RWPE2 (cell line): ENCODE measurements around the gene PRKAG2.

Experiments
- ATAC-seq: fragments of 200-7000 bp; cut with Tn5 transposase; 3 replicates; pipeline ENCODE4 v1.9.1; 2021; ENCODE audit warnings: low read depth
- DNase-seq: peaks from one replicate; pipeline ENCODE4 v3.0.0-alpha.2; 2020; ENCODE audit warnings: low spot score
- H3K27ac ChIP-seq: fragments of 450-650 bp; 2 replicates; pipeline ENCODE4 v1.5.1; 2017; ENCODE audit warnings: mild to moderate bottlenecking; ENCODE audit not compliant: poor library complexity, severe bottlenecking
- H3K27me3 ChIP-seq: fragments of 250-450 bp; sonication (Bioruptor Pico); 2 replicates; pipeline ENCODE4 v1.5.1; 2021; ENCODE audit warnings: mild to moderate bottlenecking, moderate library complexity; ENCODE audit not compliant: insufficient read depth, poor library complexity, severe bottlenecking
- H3K36me3 ChIP-seq: fragments of 250-450 bp; sonication (Bioruptor Pico); 2 replicates; pipeline ENCODE4 v1.5.1; 2020; ENCODE audit warnings: low read depth, mild to moderate bottlenecking, moderate library complexity
- H3K4me1 ChIP-seq: fragments of 250-450 bp; sonication (Bioruptor Pico); 2 replicates; pipeline ENCODE4 v1.5.1; 2021; ENCODE audit warnings: mild to moderate bottlenecking, moderate library complexity; ENCODE audit not compliant: insufficient read depth, poor library complexity, severe bottlenecking
- H3K4me3 ChIP-seq: fragments of 250-450 bp; sonication (Bioruptor Pico); 2 replicates; pipeline ENCODE4 v1.5.1; 2021; ENCODE audit warnings: mild to moderate bottlenecking, moderate library complexity; ENCODE audit not compliant: severe bottlenecking
- H3K9me3 ChIP-seq: fragments of 250-450 bp; sonication (Bioruptor Pico); 2 replicates; pipeline ENCODE4 v1.5.1; 2021; ENCODE audit warnings: mild to moderate bottlenecking, moderate library complexity; ENCODE audit not compliant: severe bottlenecking
- CTCF ChIP-seq: fragments of 450-650 bp; IDR thresholded peaks from one replicate; pipeline ENCODE4 v1.5.1; 2017; ENCODE audit warnings: mild to moderate bottlenecking, moderate library complexity; ENCODE audit not compliant: poor library complexity, severe bottlenecking

PRKAG2 gene

GRCh38 chr7:151905353-151905752, 28.4 kb upstream of the PRKAG2 start:
- TF ChIP-seq CTCF = no peak
- H3K4me1 ChIP-seq = no peaks in the 10 kb centered on the region
- H3K4me3 ChIP-seq = no peak overlapping the region
- peaks cover 11% of the 10 kb centered on the region for H3K27me3 ChIP-seq
- ATAC-seq (no peak), DNase-seq (no peak)
- no peak overlapping the region for H3K27ac ChIP-seq
- H3K9me3 ChIP-seq = no peaks in the 10 kb centered on the region
- no peaks in the 10 kb centered on the region for H3K36me3 ChIP-seq

GRCh38 chr7:151904270-151904669, 27.4 kb upstream of the PRKAG2 start:
- H3K27ac ChIP-seq = no peak overlapping the region
- H3K36me3 ChIP-seq = no peaks in the 10 kb centered on the region
- peaks cover 11% of the 10 kb centered on the region for H3K27me3 ChIP-seq
- TF ChIP-seq CTCF = no peak
- ATAC-seq = no peak
- no peak overlapping the region for H3K4me3 ChIP-seq
- H3K9me3 ChIP-seq = no peaks in the 10 kb centered on the region
- no peaks in the 10 kb centered on the region for H3K4me1 ChIP-seq
- no peak for DNase-seq

GRCh38 chr7:151903249-151904032, 26.5 kb upstream of the PRKAG2 start:
- no peaks in the 10 kb centered on the region for H3K9me3 ChIP-seq
- peaks cover 3% of the 10 kb centered on the region for H3K27me3 ChIP-seq
- H3K4me1 ChIP-seq = no peaks in the 10 kb centered on the region
- H3K27ac ChIP-seq = no peak overlapping the region
- TF ChIP-seq CTCF = no peak
- H3K4me3 ChIP-seq = no peak overlapping the region
- no peak for ATAC-seq
- no peak for DNase-seq
- no peaks in the 10 kb centered on the region for H3K36me3 ChIP-seq

GRCh38 chr7:151902311-151902710, 25.4 kb upstream of the PRKAG2 start:
- TF ChIP-seq CTCF = no peak
- DNase-seq = no peak
- H3K27ac ChIP-seq = no peak overlapping the region
- H3K27me3 ChIP-seq = no peaks in the 10 kb centered on the region
- no peaks in the 10 kb centered on the region for H3K36me3 ChIP-seq
- ATAC-seq = no peak
- no peaks in the 10 kb centered on the region for H3K4me1 ChIP-seq
- no peak overlapping the region for H3K4me3 ChIP-seq
- H3K9me3 ChIP-seq = no peaks in the 10 kb centered on the region

GRCh38 chr7:151901828-151902227, 24.9 kb upstream of the PRKAG2 start:
- Histone ChIP-seq H3K9me3 (no peaks in the 10 kb centered on the region), H3K27me3 (no peaks in the 10 kb centered on the region)
- no peak for TF ChIP-seq CTCF

More at GRCh38 chr7:151901828-151902227, 24.9 kb upstream of the PRKAG2 start:
- Histone ChIP-seq H3K4me1 (no peaks in the 10 kb centered on the region), H3K27ac (no peak overlapping the region), H3K4me3 (no peak overlapping the region), H3K36me3 (no peaks in the 10 kb centered on the region)
- DNase-seq = no peak
- no peak for ATAC-seq
